Activated gamma-delta T cell treated with anti-CD3 and anti-CD28 coated beads, Interleukin-2, amount 50 U/mL, for 16 hours (primary cell): Measurements from ENCODE around the gene CAV3.

Source experiments
- DNase-seq: peaks from one replicate; pipeline ENCODE4 v3.0.0-alpha.2; 2020; ENCODE audit warnings: low read depth

Gene CAV3

GRCh38 chr3:8736436-8736835 lies 2.8 kb downstream of the CAV3 start:
- DNase-seq, result no peak

- DNase-seq, result no peak
Measured at GRCh38 chr3:8737301-8737700, 3.7 kb downstream of the CAV3 start.

GRCh38 chr3:8737823-8738222 lies 4.2 kb downstream of the CAV3 start:
- DNase-seq, result no peak

- no peak for DNase-seq
Measured at GRCh38 chr3:8738639-8739038, 5.0 kb downstream of the CAV3 start.

- no peak for DNase-seq
Measured at GRCh38 chr3:8739757-8740504, 6.3 kb downstream of the CAV3 start.

- no peak for DNase-seq
Measured at GRCh38 chr3:8741581-8742261, 8.1 kb downstream of the CAV3 start.

- DNase-seq, result no peak
Measured at GRCh38 chr3:8743021-8743601, 9.5 kb downstream of the CAV3 start.

- no peak for DNase-seq
Measured at GRCh38 chr3:8743911-8744310, 10.3 kb downstream of the CAV3 start.

GRCh38 chr3:8745619-8746370 lies 12.2 kb downstream of the CAV3 start:
- DNase-seq, result no peak

GRCh38 chr3:8746780-8747345 lies 13.3 kb downstream of the CAV3 start:
- DNase-seq, result no peak

- no peak for DNase-seq
Measured at GRCh38 chr3:8749316-8749715, 15.7 kb downstream of the CAV3 start.

- DNase-seq, result no peak
Measured at GRCh38 chr3:8752832-8753231, 19.2 kb downstream of the CAV3 start.

- no peak for DNase-seq
Measured at GRCh38 chr3:8755097-8755496, 21.5 kb downstream of the CAV3 start.

- DNase-seq, result no peak
Measured at GRCh38 chr3:8755564-8756237, 22.1 kb downstream of the CAV3 start.

- DNase-seq, result no peak
Measured at GRCh38 chr3:8756671-8757070, 23.1 kb downstream of the CAV3 start.

- DNase-seq, result no peak
Measured at GRCh38 chr3:8757551-8758518, 24.2 kb downstream of the CAV3 start.

- no peak for DNase-seq
Measured at GRCh38 chr3:8759038-8759707, 25.6 kb downstream of the CAV3 start.

GRCh38 chr3:8760091-8760490 lies 26.5 kb downstream of the CAV3 start:
- no peak for DNase-seq

GRCh38 chr3:8760506-8760905 lies 26.9 kb downstream of the CAV3 start:
- DNase-seq, result no peak

GRCh38 chr3:8761866-8762265 lies 28.3 kb downstream of the CAV3 start:
- DNase-seq, result no peak
